DMS79 (cell line): ENCODE results near the gene LYRM1.
"Not testable (repeated sequence)": the region's sequence is repeated elsewhere in the genome, so short reads cannot be mapped to it uniquely, and the experiment has no call there.

ENCODE experiments used
- DNase-seq: peaks from one replicate; lab custom pipeline; 2025; lab: John Stamatoyannopoulos, UW

The LYRM1 gene

DNA sequence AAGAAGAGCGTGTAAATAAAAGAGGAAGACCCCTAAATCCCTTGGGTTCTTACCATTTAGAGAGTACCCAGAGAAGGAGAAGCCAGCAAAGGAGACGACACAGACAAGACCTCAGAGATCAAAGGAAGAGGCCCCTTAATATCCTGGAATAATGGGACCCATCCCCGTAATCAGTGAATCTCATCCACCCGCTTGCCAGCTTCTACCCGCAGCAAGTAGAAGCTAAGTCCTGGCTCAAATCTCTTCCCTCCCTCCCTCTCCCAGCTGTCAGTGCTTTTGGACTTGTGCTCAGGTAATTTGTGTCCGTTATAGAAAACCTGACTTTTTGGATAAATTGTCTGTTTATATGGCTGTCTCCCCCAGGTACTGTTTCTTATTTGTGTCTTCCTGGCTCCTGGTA is 1.9 kb downstream of the LYRM1 start:
- no peak for DNase-seq

DNA sequence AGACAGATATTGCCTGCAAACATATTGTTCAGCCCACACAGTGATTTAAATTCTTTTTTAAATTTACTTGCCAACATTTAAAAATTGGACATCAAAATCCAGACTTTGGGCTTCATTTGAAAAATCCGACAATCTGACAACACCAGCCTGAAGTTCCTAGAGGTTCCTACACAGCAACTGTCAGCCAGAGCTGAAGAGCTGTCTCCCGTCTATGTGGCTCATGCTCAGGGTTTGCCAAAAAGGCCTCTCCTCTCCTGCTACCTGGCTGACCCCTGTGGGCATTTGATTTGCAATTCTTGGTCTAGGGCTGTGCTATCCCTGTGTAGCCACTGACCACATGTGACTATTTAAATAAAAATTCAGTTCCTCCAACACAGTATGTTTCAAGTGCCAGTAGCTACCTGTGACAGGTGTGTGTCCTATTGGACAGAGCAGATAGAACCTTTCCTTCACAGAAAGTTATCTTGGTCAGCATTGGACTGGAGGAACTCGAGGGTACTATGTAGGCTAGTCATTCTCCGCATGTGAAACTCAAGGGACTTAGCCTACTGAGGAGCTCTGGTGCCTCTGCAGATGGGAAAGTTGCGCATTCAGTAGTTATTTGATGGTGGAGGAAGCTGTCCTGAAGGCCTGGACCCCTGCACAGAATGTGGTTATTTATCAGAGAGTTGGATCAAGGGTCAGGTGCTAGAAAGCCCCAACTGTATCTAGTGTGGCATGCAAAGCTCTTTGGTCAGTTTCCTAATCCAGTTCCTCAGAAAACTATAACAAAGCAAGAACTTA is 2.7 kb downstream of the LYRM1 start:
- no peak for DNase-seq

DNA sequence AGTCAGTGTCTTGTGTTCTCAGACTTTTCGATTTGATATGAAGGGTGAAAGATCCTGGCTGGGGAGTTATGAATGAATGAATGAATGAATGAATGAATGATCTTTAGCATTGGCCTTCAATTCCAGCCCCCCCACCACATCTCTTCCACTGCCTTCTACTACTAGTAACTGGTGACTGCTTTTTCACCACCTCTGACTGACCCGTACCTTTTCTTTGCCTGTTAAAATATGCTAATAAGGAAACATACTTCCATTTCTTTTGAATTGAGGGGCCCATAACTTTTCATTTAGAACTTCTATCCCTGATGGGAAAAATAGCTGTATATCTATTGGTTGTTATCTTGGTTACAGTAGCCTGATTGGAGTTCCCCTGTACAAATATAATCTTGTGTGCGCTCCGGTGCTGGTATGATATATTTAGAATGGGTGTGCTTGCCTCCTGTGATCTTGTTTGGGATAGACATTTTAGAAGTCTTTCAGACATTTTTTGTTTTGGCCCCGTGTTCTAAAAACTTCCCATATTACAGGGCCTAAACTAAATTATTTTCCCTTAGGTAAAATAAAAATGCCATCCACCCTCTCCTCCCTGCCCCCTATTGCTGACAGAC is 3.4 kb downstream of the LYRM1 start:
- DNase-seq, result no peak

DNA sequence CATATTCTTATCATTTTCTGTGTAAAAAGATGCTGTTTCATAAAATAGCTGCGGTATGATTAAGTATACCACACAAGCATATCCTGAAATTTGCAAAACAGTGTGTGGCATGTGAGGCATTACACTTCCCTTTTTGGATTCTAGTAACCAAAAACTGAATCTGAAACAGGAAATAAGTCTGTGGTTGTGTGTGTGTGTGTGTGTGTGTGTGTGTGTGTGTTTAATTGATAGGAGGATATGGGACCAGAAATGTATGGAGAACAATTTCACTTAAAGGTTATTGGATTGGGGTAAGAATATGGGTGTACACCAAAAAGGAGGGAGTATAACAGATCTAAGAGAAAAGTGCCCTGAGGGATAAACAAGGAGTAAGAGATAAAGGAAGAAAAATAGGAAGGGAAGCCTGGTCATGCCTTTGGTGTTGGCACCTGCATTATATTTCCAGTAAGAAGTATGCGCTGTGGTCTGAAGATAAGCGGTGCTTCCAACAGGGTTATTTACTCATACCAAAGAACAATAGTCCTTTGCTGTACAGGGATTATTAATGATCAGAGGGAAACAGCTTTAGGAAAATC is 4.0 kb downstream of the LYRM1 start:
- DNase-seq, result no peak

DNA sequence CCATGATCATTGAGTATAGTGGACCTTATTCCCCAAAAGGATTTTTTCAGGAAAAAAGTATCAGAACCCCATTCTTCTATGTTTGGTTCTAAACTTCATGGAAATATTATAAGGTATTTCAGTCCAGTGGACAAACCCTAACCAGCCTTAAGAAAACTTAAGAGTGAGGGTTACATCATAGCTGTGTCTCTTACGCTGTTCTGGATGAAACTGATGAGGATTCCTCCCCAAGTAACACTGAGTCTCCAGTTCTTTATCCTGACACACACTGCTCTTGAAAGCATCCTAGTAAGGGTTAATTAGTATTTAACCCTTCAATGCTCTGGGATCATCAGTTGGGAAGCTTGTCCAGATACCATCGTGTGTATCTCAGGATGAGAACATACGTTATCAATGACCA is 5.0 kb downstream of the LYRM1 start:
- no peak for DNase-seq

DNA sequence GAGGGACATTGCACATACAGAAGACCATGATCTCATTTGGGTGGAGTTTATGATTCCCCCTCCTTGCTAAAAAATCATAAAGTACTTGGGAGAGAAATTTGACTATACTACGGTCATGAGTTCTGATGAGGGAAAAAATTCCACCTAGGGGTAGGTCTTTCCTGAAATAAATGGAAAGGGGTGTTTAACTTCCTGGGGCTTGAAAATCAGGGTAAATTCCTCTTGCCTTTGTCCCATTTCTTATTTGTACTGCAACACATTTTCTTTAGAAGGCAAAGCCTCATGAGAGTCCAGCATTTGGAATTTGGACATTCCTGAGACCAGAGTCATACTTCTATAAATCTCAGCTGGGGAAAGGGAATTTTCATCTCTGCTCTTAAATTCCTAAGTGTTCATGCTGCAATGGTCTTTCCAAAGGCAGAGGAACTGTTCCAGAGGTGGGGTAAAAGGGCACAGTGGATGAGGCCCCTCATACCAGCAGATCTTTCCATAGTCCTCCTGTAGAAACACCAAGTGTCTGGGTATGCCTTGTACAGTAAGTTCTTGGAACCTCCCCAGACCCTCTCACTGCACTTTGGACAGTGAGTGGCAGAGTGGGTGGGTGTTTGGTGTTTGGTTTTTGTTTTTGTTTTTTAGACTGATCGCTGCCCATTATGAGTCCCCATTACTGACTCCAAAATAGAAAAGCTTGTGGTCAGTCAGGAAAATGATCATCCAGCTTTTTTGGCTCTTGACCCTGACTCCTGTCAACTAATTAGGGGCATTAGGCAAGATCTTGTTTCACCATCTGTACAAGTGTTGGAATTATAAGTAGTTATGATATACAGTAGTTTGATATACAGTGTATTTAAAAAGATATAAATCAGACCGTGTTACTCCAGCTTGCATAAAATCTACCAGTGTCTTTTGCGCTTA is 6.0 kb downstream of the LYRM1 start:
- no peak for DNase-seq

DNA sequence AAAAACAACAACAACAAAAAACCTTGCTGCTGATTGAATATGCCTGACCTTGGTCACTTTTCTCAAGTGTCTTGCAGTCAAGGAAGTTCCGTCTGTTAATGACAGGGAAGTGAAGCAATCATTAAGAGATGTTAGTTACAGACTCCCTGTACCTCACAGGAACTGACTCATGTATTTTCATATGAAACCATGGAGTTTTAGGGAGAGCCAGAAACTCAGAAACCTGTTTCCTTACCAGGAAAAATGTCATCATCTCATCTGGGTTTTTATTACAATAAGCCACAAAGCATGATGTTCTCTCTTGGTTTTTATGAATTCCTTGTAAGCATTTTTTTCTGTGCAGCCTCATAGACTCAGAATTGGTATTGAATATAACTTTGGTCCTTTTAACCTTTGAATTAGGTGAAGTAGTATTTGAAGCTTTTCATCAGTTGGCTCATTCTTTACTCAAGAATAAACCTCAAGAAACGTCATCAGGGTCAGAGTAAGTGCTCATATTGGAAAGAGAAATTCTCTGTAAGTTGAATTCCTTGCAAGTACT is 10.3 kb downstream of the LYRM1 start:
- DNase-seq, result no peak

DNA sequence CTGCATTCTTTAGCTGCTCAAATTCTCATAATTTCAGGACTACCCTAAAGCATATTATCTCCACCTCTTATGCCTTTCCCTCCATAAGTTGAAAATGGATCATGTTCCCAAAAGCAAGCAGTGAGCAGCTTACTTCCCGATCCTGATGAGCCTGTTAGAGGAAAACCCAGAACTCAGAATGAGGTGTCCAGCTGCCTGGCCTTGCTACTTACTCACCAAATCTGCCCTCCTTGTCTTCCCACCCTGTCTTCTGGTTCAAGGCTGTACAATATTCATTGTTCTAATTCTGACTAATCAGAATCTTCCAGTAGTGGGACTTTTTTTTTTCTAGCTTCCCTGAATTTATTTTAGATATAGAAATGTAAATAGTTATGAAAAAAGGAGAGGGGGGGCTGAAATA is 10.8 kb downstream of the LYRM1 start:
- DNase-seq, result no peak

DNA sequence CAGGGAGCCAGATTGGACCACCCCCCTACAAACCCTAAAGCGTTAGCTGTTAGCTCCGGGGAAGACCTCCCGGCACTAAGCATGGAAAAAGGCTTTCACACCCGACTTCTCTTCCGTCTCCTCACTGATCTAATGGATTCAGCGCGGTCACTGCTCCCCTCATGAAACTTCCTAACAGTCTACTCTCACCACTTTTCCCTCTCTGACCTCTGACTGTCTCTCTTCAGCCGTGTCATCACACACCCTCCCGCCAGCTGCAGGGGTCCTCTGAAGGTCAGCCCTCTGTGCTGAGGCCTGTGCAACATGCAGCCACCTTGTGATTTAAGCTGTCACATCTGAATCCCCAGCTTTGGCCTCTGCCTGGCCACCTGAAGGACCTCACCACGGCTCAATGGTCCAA is 15.7 kb downstream of the LYRM1 start:
- no peak for DNase-seq

DNA sequence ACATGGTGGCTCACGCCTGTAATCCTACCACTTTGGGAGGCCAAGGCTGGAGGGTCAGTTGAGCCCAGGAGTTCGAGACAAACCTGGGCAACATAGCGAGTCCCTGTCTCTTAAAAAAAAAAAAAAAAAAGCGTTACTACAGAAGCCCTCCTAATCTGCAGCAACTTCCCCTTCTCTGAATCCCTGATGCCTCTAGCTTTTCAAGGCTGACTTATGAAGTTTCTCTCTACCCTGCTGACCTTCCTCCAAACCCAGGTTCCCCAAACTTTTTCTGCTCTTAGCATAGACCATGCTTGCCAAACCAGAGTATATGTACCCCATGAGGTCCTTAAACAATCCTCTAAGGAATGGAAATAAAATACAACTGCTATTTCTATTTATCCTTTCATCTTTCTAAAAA is 16.4 kb downstream of the LYRM1 start:
- DNase-seq, result no peak

DNA sequence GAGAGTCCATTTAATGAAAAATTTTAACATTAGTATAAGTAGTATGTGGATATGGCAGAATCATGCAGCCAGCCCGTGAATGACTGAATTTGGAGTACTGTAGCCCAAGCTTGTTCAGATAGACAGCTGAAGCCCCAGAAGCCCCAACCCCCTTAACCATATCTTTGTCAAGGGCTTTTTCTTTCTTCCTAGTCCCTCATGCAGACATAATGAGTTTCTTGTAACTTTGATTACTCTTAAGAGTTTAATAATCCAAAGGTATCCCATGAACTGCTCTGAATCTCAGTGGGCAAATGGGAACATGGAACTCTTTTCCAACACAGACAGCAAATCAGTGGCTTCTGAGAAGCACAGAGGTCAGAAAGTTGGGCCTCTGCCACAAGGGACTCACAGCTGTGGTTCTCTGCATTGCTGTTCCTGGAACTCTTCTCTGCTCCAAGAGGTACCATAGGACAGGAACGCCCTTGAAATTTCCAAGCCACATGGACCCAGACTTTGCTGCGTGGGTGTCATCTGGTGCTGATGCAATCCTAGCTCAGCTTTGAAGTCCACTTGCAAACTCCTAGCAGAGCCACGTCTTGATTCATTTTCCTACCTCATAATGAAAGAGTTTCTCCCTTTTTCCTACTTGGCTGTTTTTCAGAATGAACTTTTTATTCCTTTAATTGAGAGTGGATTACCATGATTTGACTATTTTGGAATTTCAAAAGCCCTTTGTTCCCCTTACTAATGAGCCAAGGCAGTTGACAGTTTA is 18.1 kb downstream of the LYRM1 start:
- DNase-seq, result no peak

DNA sequence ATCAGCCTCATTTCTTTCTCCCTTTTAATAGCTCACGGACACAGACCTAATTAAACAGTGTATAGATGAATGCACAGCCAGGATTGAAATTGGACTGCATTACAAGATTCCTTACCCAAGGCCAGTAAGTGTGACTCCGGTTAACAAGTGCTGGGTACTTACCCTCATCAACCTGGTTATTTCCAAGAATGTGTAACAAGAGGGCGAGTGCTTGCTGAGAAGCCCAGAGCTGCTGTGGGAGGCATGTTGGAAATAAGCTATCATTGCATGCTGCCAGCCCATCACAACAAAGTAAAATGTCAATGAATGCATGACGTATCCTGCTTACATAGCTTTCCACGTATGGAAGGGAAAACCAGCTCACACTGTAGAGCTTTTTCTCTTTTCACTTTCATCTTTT is 19.5 kb downstream of the LYRM1 start:
- DNase-seq, result no peak

DNA sequence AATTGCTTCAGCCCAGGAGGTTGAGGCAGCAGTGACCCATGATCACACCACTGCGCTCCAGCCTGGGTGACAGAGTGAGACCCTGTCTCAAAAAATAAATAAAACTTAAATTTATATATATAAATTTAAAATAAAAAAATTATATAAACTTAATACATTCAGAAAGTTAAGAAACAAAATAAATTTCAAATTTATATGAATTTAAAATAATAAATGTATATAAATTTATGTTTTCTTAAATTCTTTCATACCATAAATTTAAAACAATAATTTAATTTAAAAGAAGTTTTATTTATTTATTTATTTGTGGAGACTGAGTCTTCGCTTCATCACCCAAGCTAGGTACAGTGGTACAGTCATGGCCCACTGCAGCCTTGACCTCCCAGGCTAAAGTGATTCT is 20.2 kb downstream of the LYRM1 start:
- DNase-seq, result no peak

DNA sequence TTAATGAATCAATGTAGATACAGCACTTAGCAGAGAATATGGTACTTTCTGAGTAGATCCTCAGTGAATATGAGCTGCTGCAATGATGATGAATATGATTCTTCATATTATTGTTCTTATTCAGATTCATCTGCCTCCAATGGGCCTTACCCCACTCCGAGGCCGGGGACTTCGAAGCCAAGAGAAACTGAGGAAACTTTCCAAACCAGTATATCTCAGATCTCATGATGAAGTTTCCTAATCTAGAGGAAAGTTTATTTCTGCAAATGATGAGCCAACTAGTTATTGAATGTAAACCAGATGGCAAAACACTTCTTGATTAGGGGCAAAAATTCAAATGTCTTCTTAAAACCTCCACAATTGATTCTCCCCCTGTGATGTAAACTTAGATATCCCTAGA is 23.3 kb downstream of the LYRM1 start:
- DNase-seq, result no peak

DNA sequence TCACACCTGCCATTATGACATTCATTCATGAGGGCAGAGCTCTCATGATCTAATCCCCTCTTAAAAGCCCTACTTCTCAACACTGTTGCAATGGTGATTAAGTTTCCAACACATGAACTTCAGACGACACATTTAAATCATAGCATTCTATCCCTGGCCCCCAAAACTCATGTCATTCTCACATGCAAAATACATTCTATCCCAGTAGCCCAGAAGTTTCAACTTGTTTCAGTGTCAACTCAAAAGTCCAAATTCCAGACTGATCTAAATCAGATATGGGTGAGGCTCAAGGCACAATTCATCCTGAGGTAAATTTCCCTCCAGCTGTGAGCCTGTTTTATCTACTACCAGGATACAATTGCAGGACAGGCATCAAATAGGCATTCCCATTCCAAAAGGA is 25.2 kb downstream of the LYRM1 start:
- DNase-seq, result no peak

DNA sequence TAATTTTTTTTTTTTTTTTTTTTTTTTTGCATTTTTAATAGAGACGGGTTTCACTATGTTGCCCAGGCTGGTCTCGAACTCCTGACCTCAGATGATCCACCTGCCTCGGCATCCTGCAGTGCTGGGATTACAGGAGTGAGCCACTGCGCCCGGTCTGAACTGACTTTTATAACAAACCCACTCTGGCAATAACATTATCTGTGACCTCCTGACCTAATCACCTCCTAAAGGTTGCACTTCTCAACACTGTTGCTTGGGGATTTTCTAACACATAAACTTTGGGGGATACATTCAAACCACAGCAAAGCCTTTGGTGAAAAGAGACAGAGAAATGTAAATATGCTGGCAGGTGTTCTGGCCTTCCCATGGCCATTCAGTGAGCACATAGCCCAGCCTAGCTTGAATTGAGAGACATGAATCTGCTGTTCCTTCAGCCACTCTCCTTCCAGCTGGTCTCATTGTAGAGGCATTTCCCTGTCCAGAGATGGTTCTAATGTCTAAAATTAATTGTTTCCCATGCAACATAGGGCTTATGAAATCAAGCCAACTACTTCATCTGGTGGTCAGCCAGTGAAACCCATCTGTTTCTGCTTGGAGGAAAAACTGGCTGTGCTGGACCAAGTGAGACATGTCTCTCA is 28.3 kb downstream of the LYRM1 start:
- DNase-seq, result no peak

DNA sequence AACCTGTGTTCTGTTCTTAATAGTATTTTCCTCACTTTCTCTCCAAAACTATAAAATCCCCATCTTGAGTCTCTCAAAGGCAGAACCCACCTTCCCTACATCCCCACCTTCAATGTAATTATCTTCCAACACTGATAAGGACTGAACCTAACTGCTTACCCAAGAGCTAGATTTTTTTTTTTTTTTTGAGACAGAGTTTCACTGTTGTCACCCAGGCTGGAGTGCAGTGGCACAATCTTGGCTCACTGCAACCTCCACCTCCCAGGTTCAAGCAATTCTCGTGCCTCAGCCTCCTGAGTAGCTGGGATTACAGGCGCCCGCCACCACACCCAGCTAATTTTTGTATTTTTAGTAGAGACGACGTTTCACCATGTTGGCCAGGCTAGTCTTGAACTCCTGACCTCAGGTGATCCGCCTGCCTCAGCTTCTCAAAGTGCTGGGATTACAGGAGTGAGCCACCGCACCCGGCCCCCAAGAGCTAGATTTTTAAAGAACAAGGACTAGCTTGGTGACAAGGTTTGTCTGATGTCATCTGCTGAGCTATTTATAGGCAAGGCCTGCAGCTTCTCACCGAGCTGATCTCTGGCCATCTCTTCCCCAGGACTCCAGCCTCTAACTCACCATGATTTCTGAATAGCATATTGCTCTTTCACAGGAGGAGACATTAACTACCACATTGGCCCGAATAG is 29.2 kb downstream of the LYRM1 start:
- DNase-seq, result not testable (repeated sequence)

DNA sequence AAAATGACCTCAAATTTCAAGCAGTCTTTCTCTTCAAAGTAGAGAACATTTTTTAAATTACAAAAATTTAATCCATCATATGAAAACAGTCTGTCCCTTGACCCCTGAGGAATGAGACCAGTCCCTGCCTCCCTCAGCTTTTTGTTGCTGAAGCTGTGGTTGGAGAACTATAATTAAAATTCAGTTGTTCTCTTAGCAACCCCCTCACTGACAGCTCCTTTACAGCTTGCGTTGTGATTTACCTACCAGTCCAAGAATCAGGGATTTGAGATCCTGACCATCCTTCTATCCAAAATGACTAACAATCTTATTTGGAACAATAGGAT is 29.8 kb downstream of the LYRM1 start:
- DNase-seq, result no peak

DNA sequence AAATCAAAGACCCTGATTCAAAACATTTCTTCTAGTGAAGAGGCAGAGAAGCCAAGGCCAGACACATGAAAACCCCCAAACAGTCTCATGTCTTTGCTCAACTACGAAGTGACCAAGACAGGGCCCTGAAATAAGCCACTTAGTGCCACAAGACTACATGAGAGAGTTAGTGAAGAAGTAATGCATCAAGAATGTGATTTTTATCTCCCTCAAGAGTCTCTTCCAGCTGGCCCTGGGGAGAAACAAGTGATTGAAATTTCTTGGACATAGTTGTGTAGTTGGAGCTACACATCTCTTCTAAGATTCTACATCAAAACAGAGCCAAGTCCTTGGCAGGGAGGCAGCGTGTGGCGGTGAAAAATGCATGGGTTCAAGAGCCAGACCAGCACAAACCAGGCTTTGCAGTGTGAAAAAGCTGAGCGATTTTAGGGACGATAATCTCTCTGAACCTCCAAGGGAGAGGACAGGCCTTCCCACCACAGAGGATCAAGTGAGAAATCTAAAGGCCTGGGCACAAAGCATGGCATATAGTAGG is 30.6 kb downstream of the LYRM1 start:
- DNase-seq, result no peak

DNA sequence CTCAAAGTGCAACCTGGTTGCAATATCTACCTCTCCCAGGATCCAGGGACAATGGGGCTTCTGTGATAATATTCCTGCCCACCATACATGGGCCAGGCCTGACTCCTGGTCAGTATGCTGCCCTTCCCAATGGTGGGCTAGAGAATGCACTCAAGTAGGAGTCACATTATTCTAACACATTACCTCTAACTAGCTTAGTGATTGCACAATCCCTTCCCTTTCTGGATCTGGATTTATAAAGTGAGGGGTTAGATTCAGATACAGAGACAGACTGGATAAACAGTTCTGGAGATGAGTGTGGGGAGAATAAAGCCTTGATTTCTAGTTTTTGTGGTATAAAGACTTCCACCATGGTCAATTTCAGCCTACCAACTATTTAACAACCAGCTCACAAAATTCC is 33.0 kb downstream of the LYRM1 start:
- DNase-seq, result no peak
